GM18951 (cell line): ENCODE measurements around the gene ALDH1B1.

Experiments
- POLR2A ChIP-seq: IDR thresholded peaks from 4 replicates; pipeline ENCODE4 v1.6.1; 2011; ENCODE audit warnings: mild to moderate bottlenecking; ENCODE audit not compliant: insufficient read length, insufficient read depth; ENCODE audit errors: extremely low read depth
- in situ Hi-C: fragments of 300-500 bp; cut with MboI; formaldehyde crosslinking; loops from one replicate; pipeline ENCODE4 v1.12.0; 2022; ENCODE audit warnings: low sequenced_read_pairs, mixed read lengths, inconsistent platforms; ENCODE audit not compliant: unreplicated experiment

The ALDH1B1 gene

DNA sequence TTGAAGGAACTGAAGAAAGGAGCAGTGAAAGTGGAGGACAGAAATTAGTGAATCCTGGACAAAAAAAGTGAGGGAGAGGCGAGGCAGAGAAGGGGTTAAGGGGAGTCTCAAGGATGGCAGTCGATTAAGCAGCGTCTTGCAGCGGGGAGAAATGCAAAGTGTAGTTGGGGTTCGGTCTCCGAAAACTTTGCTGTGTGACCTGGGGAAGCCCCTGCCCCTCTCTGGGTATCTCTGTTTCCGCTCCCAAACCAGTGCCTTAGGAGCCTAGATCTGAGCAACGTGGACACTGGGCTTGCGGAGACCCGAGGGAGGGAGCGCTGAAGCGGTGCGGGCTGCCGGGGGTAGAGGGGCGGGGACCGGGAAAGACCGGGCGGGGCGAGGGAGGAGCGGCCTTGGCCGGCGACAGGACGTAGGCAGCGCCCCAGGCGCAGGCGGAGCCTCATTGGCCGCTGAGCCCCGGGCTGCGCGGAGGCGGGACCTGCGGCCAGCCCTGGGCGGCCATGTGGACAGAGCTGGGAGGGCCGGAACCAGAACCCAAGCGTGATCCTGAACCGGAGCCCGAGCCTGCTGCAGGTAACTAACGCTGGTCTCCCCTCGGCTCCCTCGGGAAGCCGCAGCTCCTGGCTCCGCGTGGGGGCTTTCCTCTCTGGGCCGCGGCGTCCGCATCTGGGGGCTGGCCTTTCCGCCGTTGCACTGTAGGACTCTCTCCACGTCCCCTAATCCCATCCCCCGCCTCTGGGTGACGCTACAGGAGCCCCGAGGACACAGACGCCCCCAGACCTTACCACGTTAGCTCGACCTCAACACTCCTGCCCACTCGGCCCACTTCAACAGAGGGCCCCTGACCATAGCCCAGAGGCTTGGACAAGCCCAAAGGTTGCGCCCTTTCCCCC lies at the start of gene ALDH1B1:
TSS of gene ALDH1B1 (plus strand) at position 468 of the 893 bp plus-strand sequence. CDS start 3,047 bp downstream, outside the sequence.
- in situ Hi-C loops: no loop called here
- peak; percentile 68 for TF ChIP-seq POLR2A

DNA sequence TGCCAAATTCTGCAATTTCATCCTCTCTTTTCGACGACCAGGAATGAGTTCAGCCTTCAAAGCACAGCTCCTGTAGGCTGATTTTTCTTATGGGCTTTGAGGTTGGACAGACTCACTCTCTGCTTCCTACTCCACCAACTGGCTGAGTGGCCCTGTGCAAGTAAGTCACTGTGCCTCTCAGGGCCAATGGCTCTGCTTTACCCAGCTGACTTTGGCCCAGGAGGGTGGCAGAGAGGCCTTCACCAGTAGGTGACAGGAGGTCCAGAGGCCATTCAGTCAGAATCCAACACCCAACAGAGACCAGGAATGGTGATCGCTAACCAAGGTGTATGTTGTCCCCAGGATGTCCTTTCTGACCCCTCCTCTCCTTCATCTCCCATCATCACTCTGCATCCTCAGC lies 49.5 kb upstream of the ALDH1B1 start:
- in situ Hi-C loops: no loop called here
- TF ChIP-seq POLR2A: no peak

DNA sequence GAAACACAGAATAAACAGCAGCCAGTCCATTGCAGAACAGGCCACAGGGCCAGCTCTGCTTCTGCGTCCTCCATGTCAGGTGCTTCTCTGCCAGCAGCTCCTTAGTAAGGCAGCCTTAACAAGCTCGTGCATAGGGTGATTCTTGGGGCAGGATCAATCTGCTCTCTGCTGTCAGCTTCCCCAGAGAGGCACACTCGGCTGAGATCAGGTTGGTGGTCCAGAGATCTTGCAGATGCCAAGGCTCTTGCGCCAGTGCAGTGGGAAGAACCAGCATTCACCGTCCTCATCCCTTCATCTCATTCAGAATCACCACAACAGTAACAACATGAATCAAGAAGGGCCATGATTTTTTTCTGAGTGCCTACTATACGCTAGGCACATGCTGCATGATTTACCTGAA lies 49.0 kb upstream of the ALDH1B1 start:
- in situ Hi-C loops: no loop called here

DNA sequence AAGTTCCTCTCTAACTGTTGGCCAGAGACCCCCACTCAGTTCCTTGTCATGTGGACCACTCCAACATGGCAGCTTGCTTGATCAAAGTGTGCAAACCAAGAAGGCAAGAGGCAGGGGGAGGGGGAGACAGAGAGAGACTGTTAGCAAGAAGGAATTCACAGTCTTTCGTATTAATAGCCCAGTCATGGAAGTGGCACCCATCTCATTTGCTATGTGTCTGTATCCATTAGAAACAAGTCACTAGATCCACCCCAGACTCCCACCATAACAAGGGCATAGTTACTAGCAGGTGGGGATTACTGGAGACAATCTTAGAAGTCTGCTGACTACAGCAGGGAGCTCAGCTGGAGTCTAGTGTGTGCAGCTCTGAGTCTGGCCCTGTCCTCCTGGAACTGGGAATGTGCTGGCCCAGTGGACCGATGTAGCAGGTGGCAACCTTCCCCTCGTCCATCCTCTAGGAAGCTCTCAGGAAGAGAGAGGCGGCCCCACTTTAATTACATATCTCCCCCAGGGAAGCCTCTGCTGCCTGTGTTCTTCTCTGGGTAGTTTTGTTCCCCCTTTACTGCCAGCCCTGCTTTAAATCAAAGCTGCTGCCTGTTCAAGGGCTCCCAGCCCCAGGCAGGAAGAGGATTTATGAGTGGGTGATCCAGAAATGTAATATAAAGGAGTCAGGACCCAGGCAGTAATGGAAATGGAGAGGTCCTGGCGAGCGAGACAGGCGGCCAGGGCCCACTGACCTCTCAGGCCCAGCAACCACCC lies 47.8 kb upstream of the ALDH1B1 start:
- in situ Hi-C loops: no loop called here
- TF ChIP-seq POLR2A: no peak

More for the DNA sequence above, 49.0 kb upstream of the ALDH1B1 start:
- no peak for TF ChIP-seq POLR2A

DNA sequence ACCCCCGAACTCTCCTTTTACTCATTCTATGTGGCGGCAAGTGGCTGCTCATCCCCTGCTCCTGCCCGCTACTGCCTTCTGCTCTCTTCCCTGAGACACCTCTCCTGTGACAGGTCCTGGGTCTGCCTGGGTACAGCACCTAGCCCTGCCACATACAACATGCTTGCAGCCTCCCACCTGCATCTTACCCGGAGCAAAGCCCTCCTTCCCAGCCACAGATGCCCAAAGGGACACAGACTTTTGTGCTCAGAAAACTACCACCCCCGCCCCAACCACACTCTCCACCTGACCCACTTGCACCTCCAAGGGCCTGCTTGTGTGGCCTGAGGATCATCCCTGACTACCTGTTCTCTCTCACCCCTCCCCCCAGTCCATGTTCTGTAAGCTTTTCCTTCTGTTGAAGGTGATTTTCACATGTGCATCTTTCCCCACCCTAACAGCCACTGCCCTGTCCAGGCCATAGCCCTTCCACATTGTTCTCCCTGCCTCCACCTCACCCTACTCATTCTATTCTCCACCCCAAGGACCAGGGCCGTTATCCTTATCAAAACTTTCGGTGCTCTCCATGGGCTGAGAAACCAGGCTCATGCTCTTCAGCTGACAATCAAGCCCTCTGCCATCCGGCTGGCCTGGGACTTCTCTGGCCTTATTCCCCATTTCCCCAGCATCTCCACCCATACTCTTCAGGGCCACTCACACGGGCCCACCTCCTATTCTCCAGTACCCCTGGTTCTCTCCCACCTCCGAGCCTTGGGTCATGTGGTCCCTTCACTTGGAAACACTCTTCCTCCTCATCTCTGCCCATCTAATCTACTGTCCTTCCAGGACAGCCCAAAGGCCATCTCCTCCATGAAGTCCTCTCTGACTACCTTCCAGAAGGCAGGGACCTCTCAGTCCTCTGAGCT lies 46.4 kb upstream of the ALDH1B1 start:
- in situ Hi-C loops: no loop called here
- no peak for TF ChIP-seq POLR2A

DNA sequence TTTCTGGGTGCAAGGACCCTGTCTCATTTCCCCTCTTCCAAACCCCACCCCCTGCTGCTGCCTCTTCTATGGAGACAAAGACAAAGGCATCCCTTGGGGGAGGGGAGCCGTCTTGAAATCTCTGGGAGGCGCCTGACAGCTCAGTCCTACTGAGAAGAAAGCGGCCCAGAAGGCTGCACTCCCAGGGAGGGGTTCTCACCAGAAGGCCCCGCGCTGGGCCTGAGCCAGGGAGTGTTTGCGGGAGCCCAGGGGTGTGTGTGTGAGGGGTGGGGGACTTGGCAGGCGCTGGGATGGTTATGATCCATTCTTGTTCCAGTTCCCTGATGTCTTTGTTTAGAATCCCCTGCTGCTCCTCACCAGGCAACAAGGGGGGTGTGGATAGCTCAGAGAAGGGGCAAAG lies 45.7 kb upstream of the ALDH1B1 start:
- in situ Hi-C loops: no loop called here
- no peak for TF ChIP-seq POLR2A

DNA sequence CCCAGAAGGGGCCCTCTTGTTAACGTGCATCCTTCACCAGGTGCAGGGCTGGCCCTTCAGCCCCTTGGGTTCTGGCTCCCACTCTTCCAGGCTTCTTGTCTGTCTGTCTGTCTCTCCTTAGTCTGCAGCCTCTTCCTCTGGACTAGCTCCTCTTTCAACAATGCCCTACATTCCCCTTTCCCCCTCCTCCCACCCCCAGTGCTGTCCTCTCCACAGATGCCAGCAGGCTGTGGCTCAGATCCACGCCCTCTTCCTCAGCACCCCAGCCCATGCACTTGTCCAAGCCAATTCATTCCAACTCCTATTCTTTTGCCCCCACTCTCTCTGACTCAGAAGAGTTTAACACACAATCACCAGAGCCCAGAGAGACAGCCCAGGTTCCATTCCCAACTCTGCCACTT lies 45.2 kb upstream of the ALDH1B1 start:
- in situ Hi-C loops: no loop called here
- no peak for TF ChIP-seq POLR2A

DNA sequence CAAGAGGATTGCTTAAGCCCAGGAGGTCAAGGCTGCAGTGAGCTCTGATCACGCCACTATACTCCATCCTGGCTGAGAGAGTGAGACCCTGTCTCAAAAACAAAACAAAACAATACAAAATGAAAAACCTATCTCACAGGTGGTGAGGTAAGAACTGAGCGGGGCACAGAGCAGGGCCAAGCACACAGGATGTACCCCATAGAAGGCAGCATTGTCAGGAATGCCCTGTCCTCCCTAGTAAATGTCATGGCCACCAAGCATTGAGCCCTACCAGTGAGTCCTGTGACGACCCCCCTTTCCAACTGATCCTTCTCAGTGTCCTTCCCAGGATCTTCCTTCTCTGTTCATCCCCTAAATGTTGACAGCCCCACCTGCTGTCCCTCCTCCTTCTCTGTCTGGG lies 44.6 kb upstream of the ALDH1B1 start:
- in situ Hi-C loops: no loop called here
- no peak for TF ChIP-seq POLR2A

DNA sequence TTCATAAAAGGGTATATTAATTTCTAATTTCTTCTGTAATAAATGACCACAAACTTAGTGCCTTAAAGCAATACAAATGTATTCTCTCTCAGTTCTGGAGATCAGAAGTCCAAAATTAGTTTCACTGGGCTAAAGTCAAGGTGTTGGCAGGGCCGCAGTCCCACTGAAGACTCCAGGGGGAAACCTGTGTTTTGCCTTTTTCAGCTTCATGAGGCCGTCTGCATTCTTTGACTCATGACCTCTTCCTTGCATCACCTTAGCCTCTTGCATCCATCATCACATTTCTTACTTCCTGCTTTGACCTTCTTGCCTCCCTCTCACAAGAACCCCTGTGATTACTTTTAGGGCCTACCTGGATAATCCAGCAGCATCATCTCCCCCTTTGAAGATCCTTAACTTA lies 42.0 kb upstream of the ALDH1B1 start:
- no peak for TF ChIP-seq POLR2A
- in situ Hi-C loops: loop anchor here (25.0 kb wide), 1 partner anchor 263 kb away; no protein-coding TSS in a partner anchor

DNA sequence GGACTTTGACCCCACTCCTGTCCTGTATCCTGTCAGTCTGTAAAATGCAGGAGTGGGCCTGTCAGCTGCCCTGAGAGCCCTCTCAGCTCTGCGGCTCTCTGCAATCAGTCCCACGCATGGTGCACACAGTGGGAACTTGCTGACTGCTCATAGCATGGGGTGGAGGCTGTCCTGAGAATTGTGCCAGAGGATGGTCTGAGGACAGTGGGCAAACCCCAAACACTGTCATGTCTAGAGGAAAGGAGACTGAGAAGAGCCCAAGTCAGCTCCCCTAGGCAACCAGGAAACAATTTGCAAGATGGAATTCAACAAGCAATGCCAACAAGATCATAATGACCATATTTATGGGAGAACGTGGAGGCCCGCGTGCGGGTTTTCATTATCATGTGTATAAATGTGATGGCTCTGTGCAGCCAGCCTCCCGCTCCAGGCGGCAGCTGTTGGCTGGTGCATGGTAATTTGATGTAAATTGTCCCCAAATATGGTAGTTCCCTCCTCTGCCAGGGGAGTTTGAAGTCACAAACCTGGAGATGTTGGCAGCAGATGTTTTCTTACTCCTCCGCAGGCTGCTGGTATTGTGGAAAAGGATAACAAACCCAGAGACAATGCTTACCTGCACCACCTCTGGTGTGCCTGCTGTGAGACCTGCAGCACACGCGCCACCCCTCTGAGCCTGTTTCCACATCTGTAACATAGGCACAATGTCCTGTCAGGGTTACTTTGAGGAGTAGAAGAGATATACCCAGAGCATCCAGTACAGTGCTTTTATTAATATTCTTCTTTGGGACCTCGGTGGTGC lies 39.8 kb upstream of the ALDH1B1 start:
- TF ChIP-seq POLR2A: no peak
- in situ Hi-C loops: loop anchor here (25.0 kb wide), 1 partner anchor 265 kb away; no protein-coding TSS in a partner anchor

DNA sequence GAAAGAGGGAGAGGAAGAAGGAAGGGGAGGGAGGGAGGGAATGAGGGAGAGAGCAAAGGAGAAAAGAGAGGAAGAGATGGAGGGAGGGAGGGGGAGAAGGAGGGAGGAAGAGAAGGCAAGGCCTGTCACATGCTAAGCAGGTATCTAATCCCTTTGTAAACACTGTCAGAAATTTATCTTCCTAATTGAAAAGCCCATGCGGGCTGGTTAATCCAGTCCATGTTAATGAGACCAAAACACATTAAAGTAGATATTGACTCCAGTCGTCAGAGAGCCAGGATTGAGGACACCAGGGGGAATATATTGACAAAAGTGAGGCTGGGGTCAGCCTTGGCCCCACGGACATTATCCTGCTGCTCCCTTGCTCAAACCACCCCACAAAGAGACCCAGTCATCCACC lies 37.4 kb upstream of the ALDH1B1 start:
- TF ChIP-seq POLR2A: no peak
- in situ Hi-C loops: loop anchor here (25.0 kb wide), 1 partner anchor 268 kb away; no protein-coding TSS in a partner anchor
